Smooth muscle cell (in vitro differentiated cells): ENCODE measurements around the gene HAUS8. TPM values are rescaled to one million over a fixed set of nuclear protein-coding genes. Genes with fewer than 3 reads are reported as not detected.

Experiments used
- DNase-seq: peaks from one replicate; lab custom pipeline; 2025; ENCODE audit not compliant: unreplicated experiment; lab: John Stamatoyannopoulos, UW
- H2AFZ ChIP-seq: fragments of 200-600 bp; sonication (generic); 2 replicates; pipeline ENCODE4 v1.6.0; 2016; ENCODE audit warnings: antibody characterized with exemption, low read depth, mild to moderate bottlenecking
- H3F3A ChIP-seq: fragments of 200-600 bp; sonication (generic); 2 replicates; pipeline ENCODE4 v1.6.0; 2017; ENCODE audit warnings: antibody characterized with exemption, low read depth
- H3K27ac ChIP-seq: fragments of 200-600 bp; sonication (generic); 2 replicates; pipeline ENCODE4 v1.5.1; 2016; ENCODE audit warnings: low read depth, mild to moderate bottlenecking
- H3K27me3 ChIP-seq: fragments of 200-600 bp; sonication (generic); 2 replicates; pipeline ENCODE4 v1.6.1; 2016; ENCODE audit warnings: low read depth, mild to moderate bottlenecking
- H3K36me3 ChIP-seq: fragments of 200-600 bp; sonication (generic); 2 replicates; pipeline ENCODE4 v1.5.1; 2016; ENCODE audit warnings: low read depth
- H3K4me1 ChIP-seq: fragments of 200-600 bp; sonication (generic); 2 replicates; pipeline ENCODE4 v1.5.1; 2016; ENCODE audit warnings: low read depth
- H3K4me2 ChIP-seq: fragments of 200-600 bp; sonication (generic); 2 replicates; pipeline ENCODE4 v1.6.0; 2016; ENCODE audit warnings: mild to moderate bottlenecking
- H3K4me3 ChIP-seq: fragments of 200-600 bp; sonication (generic); 2 replicates; pipeline ENCODE4 v1.5.1; 2016; ENCODE audit warnings: mild to moderate bottlenecking
- H3K79me2 ChIP-seq: fragments of 200-600 bp; sonication (generic); 2 replicates; pipeline ENCODE4 v1.6.0; 2016; ENCODE audit warnings: low read depth, mild to moderate bottlenecking
- H3K9ac ChIP-seq: fragments of 200-600 bp; sonication (generic); 2 replicates; pipeline ENCODE4 v1.6.0; 2016; ENCODE audit warnings: low read depth
- H3K9me3 ChIP-seq: fragments of 200-600 bp; sonication (generic); replicated peaks from 2 replicates; pipeline ENCODE4 v1.5.1; 2016; ENCODE audit warnings: low read depth
- H4K20me1 ChIP-seq: fragments of 200-600 bp; sonication (generic); 2 replicates; pipeline ENCODE4 v1.6.0; 2016; ENCODE audit warnings: low read depth
- CTCF ChIP-seq: fragments of 200-600 bp; sonication (generic); IDR thresholded peaks from 2 replicates; pipeline ENCODE4 v1.5.1; 2017; ENCODE audit warnings: borderline replicate concordance, mild to moderate bottlenecking, antibody characterized with exemption; ENCODE audit not compliant: insufficient read depth, poor library complexity, severe bottlenecking
- WGBS: methylation state at CpG from one replicate; pipeline ENCODE4 v1.1.7; 2016; ENCODE audit warnings: low lambda C conversion rate; 5-methylcytosine and 5-hydroxymethylcytosine counted together
- polyA plus RNA-seq: library from polyadenylated mRNA; unstranded; fragments of >200 nt; fragmentation: Nextera tagmentation; extraction: Ambion mirVana; gene quantifications from 2 replicates; pipeline ENCODE4 v1.2.1, GENCODE V29; 2016
- total RNA-seq: library from RNA; depleted of rRNA; stranded (reverse); fragments of >200 nt; gene quantifications from 2 replicates; pipeline ENCODE4 v1.2.3, GENCODE V29; 2014

HAUS8 gene
- total and polyA plus RNA-seq, 2 experiments from 2014 or later = 6.3 to 7.4 TPM

- no peak for DNase-seq
- H3F3A ChIP-seq = no peaks in the 10 kb centered on the region
- 95% methylated on average over 2 of the region's 2 CpGs for WGBS
- TF ChIP-seq CTCF = no peak
- no peaks in the 10 kb centered on the region for H3K4me1 ChIP-seq
- no peaks in the 10 kb centered on the region for H3K79me2 ChIP-seq
- no peak overlapping the region for H2AFZ ChIP-seq
- peaks cover 8% of the 10 kb centered on the region for H3K9me3 ChIP-seq
- H3K27ac ChIP-seq = no peak overlapping the region
- no peak overlapping the region for H3K4me2 ChIP-seq
- H3K9ac ChIP-seq = no peak overlapping the region
- no peaks in the 10 kb centered on the region for H3K27me3 ChIP-seq
- H3K4me3 ChIP-seq = no peak overlapping the region
- H3K36me3 ChIP-seq = peaks cover 14% of the 10 kb centered on the region
- H4K20me1 ChIP-seq = no peaks in the 10 kb centered on the region
Measured at GRCh38 chr19:17063428-17063827, 11.8 kb downstream of the HAUS8 start.

- no peaks in the 10 kb centered on the region for H3K27me3 ChIP-seq
- H3K4me3 ChIP-seq = no peak overlapping the region
- H3K27ac ChIP-seq = no peak overlapping the region
- no peaks in the 10 kb centered on the region for H3K79me2 ChIP-seq
- no peak for TF ChIP-seq CTCF
- H3K4me2 ChIP-seq = no peak overlapping the region
- H4K20me1 ChIP-seq = no peaks in the 10 kb centered on the region
- H3K9ac ChIP-seq = no peak overlapping the region
- peaks cover 16% of the 10 kb centered on the region for H3K36me3 ChIP-seq
- no peak for DNase-seq
- no peaks in the 10 kb centered on the region for H3K4me1 ChIP-seq
- no peak overlapping the region for H2AFZ ChIP-seq
- peaks cover 12% of the 10 kb centered on the region for H3K9me3 ChIP-seq
- WGBS = 89% methylated on average over 7 of the region's 7 CpGs
- no peaks in the 10 kb centered on the region for H3F3A ChIP-seq
Measured at GRCh38 chr19:17061691-17062090, 13.6 kb downstream of the HAUS8 start.

- Histone ChIP-seq H3K9me3 (peaks cover 12% of the 10 kb centered on the region), H3K4me3 (no peak overlapping the region), H4K20me1 (no peaks in the 10 kb centered on the region), H3K27me3 (no peaks in the 10 kb centered on the region), H2AFZ (no peak overlapping the region), H3K27ac (no peak overlapping the region), H3K79me2 (no peaks in the 10 kb centered on the region), H3K4me2 (no peak overlapping the region), H3K36me3 (peaks cover 16% of the 10 kb centered on the region), H3F3A (no peaks in the 10 kb centered on the region), H3K4me1 (no peaks in the 10 kb centered on the region), H3K9ac (no peak overlapping the region)
- 99% methylated on average over 3 of the region's 3 CpGs for WGBS
- no peak for TF ChIP-seq CTCF
- no peak for DNase-seq
Measured at GRCh38 chr19:17061205-17061604, 14.0 kb downstream of the HAUS8 start.

GRCh38 chr19:17060802-17061201, 14.4 kb downstream of the HAUS8 start:
- H3K9me3 ChIP-seq = peaks cover 12% of the 10 kb centered on the region
- no peaks in the 10 kb centered on the region for H3F3A ChIP-seq
- H4K20me1 ChIP-seq = no peaks in the 10 kb centered on the region
- H3K4me3 ChIP-seq = no peak overlapping the region
- H3K9ac ChIP-seq = no peak overlapping the region
- H3K4me2 ChIP-seq = no peak overlapping the region
- H3K27ac ChIP-seq = no peak overlapping the region
- no peak overlapping the region for H2AFZ ChIP-seq
- peaks cover 16% of the 10 kb centered on the region for H3K36me3 ChIP-seq
- DNase-seq = no peak
- H3K79me2 ChIP-seq = no peaks in the 10 kb centered on the region
- WGBS = 99% methylated on average over 3 of the region's 3 CpGs
- no peak for TF ChIP-seq CTCF
- no peaks in the 10 kb centered on the region for H3K4me1 ChIP-seq
- no peaks in the 10 kb centered on the region for H3K27me3 ChIP-seq
